Epithelial cell of proximal tubule (primary cell): Measurements from ENCODE around the gene DDX23. TPM values are rescaled to one million over a fixed set of nuclear protein-coding genes. Genes with fewer than 3 reads are reported as not detected.

Source experiments
- DNase-seq: peaks from one replicate; pipeline ENCODE4 v3.0.0-alpha.2; 2011; ENCODE audit warnings: low read depth
- H3K4me3 ChIP-seq: 2 replicates; pipeline ENCODE4 v1.5.1; 2011; ENCODE audit warnings: low read depth, mild to moderate bottlenecking, low read length
- CTCF ChIP-seq: conservative IDR thresholded peaks from 2 replicates; pipeline ENCODE4 v1.5.1; 2012; ENCODE audit warnings: low read depth, mild to moderate bottlenecking, low read length
- total RNA-seq: library from RNA; depleted of rRNA; stranded (reverse); fragments of >200 nt; gene quantifications from 2 replicates; pipeline ENCODE4 v1.2.3, GENCODE V29; 2015

Gene DDX23
- total RNA-seq, 1 donor from 2014 or later: 84.0 TPM

- H3K4me3 ChIP-seq: no peak overlapping the region
- TF ChIP-seq CTCF: no peak
- DNase-seq: no peak
Observed at GRCh38 chr12:48807981-48808380, 44.0 kb downstream of the DDX23 start.

- no peak for DNase-seq
- no peak overlapping the region for H3K4me3 ChIP-seq
- TF ChIP-seq CTCF: no peak
Observed at GRCh38 chr12:48803675-48804074, 48.3 kb downstream of the DDX23 start.

- H3K4me3 ChIP-seq: no peak overlapping the region
- no peak for TF ChIP-seq CTCF
- DNase-seq: no peak
Observed at GRCh38 chr12:48800971-48801370, 51.0 kb downstream of the DDX23 start.

- no peak overlapping the region for H3K4me3 ChIP-seq
- TF ChIP-seq CTCF: no peak
- DNase-seq: no peak
Observed at GRCh38 chr12:48800457-48800856, 51.5 kb downstream of the DDX23 start.

- no peak for DNase-seq
- no peak for TF ChIP-seq CTCF
- no peak overlapping the region for H3K4me3 ChIP-seq
Observed at GRCh38 chr12:48796976-48797375, 55.0 kb downstream of the DDX23 start.

- no peak overlapping the region for H3K4me3 ChIP-seq
- DNase-seq: no peak
- peak; percentile 97 for TF ChIP-seq CTCF
Observed at GRCh38 chr12:48795550-48796455, 56.2 kb downstream of the DDX23 start.

GRCh38 chr12:48794870-48795269 is 57.1 kb downstream of the DDX23 start:
- DNase-seq: no peak
- no peak for TF ChIP-seq CTCF
- H3K4me3 ChIP-seq: no peak overlapping the region
